ENCODE data around the gene ADD3.
"Not testable (repeated sequence)": the region's sequence is repeated elsewhere in the genome, so short reads cannot be mapped to it uniquely, and the experiment has no call there.

The ADD3 gene

DNA sequence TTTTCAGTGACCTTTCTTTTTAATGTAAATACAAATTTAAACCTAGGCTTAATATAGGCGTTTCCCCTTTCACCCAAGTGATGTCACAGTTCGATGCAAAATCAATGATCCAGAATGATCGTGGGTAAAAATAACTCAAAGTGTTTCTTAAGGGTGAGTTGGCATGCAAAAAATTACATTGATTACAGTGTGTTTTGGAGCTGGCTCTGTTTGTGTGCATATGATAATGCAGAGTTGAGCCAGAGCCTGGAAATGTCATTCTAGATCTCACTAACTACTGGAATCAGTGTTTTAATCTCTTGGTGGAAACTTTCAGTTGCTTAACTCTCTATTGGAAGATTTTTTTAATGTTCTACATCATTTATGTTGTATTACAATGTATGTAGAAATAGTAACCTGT is 127.1 kb downstream of the ADD3 start:
- DNase-seq (ENCODE audit: insufficient read length, low spot score), result no peak
- FAIRE-seq, result peak; percentile 48
- TF ChIP-seq TAF1 (IDR thresholded peaks at IDR 0.05; ENCODE audit: low read depth, low read length) (no peak), POLR2AphosphoS5 (IDR thresholded peaks at IDR 0.05; ENCODE audit: low read depth, low read length) (no peak), POU2F2 (IDR thresholded peaks at IDR 0.05; ENCODE audit: low read depth, low read length) (no peak), POLR2A (IDR thresholded peaks at IDR 0.05; ENCODE audit: low read depth, low read length) (no peak), SPI1 (IDR thresholded peaks at IDR 0.05; ENCODE audit: low read depth, low read length) (no peak), PAX5 (IDR thresholded peaks at IDR 0.05; ENCODE audit: insufficient read depth, low read length, severe bottlenecking) (no peak)

DNA sequence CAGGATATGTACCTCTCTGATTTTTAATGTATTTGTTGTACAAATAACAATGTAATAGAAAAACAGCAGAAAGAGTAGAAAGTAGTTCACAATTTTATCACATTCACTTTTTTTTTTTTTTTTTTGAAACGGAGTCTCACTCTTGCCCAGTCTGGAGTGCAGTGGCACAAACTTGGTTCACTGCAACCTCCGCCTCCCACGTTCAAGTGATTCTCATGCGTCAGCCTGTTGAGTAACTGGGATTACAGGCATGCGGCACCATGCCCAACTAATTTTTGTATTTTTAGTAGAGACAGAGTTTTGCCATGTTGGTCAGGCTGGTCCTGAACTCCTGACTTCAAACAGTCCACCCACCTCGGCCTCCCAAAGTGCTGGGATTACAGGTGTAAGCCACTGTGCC is 128.1 kb downstream of the ADD3 start:
- not testable (repeated sequence) for DNase-seq (ENCODE audit: insufficient read length, low spot score); FAIRE-seq

DNA sequence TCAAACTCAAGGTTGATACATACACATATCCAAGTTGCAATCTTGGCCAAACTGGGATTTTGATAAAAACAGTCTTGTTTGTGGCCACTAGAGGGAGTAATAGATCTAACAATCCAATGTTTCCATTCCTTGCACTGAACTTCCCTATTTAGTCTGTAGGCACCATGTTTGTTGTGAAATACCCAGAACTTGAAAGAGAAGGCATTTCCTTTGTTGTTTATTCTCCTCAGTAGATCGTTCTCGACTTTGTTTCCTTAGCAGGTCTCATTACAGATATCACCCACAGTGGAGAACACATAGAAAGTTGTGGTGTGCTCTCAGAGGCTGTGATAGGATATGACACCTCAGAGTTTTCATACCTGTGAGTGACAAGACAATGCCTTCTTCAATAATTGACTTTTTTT is 129.4 kb downstream of the ADD3 start:
- DNase-seq (ENCODE audit: insufficient read length, low spot score), result no peak
- peak; percentile 98 for FAIRE-seq
- no peak for TF ChIP-seq POLR2A (IDR thresholded peaks at IDR 0.05; ENCODE audit: low read depth, low read length)
- TF ChIP-seq PAX5 (IDR thresholded peaks at IDR 0.05; ENCODE audit: insufficient read depth, low read length, severe bottlenecking), result no peak
- TF ChIP-seq POU2F2 (IDR thresholded peaks at IDR 0.05; ENCODE audit: low read depth, low read length), result no peak
- no peak for TF ChIP-seq TAF1 (IDR thresholded peaks at IDR 0.05; ENCODE audit: low read depth, low read length)
- TF ChIP-seq SPI1 (IDR thresholded peaks at IDR 0.05; ENCODE audit: low read depth, low read length), result peak; percentile 48; the same call in 1 of the 2 replicates
- no peak for TF ChIP-seq POLR2AphosphoS5 (IDR thresholded peaks at IDR 0.05; ENCODE audit: low read depth, low read length)

DNA sequence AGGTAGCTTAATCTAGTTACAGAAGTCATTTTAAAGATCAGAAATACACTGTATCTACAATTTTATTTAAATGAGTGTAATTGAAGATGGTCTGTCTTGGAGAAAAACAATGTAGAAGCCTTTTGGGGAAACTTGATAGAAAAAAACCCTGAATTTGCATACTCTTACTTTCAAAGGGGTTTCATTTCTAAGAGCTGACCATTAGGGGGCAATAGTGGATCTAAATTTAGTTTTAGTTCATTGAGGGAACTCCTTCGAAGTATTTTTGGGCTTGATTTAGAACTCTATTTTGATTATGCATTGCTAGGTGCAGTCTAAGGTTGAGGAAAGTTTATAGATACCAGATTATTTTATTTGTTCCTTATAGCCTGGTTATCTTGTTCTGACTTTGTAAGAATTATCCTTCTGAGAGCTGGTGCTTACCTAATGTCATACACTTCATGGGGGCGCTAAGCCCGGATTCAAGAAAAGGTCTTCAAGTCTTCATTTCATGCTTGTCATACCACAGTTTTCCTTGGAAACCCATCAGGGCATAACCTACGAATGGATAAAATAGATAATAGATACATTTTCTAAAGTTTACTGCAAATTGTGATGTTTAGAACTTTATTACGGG is 130.5 kb downstream of the ADD3 start:
- DNase-seq (ENCODE audit: insufficient read length, low spot score) (no peak), FAIRE-seq (peak; percentile 64)
- TF ChIP-seq TAF1 (IDR thresholded peaks at IDR 0.05; ENCODE audit: low read depth, low read length) (no peak), POU2F2 (IDR thresholded peaks at IDR 0.05; ENCODE audit: low read depth, low read length) (no peak), POLR2AphosphoS5 (IDR thresholded peaks at IDR 0.05; ENCODE audit: low read depth, low read length) (no peak), PAX5 (IDR thresholded peaks at IDR 0.05; ENCODE audit: insufficient read depth, low read length, severe bottlenecking) (no peak), SPI1 (IDR thresholded peaks at IDR 0.05; ENCODE audit: low read depth, low read length) (no peak), POLR2A (IDR thresholded peaks at IDR 0.05; ENCODE audit: low read depth, low read length) (no peak)

DNA sequence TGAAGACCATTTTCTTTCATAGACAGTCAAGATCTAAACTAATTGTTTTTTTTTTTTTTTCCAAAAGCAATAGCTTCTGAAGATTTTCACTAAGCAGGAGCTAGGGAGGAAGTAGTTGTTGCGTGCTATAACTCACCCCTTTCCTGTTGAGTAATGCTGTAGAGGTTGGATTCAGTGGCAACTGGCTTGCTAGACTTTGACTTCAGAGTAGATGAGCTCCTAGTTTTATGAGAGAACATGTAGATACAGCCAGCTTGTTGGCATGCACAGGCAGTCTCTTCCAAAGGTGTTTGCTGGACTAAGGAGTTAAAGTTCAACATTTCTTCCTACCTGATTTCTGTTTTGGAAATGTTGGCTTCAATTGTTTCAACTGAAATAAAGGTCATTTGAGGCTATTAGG is 133.4 kb downstream of the ADD3 start:
- peak; percentile 62 for FAIRE-seq
- TF ChIP-seq POLR2A (IDR thresholded peaks at IDR 0.05; ENCODE audit: low read depth, low read length) (no peak), TAF1 (IDR thresholded peaks at IDR 0.05; ENCODE audit: low read depth, low read length) (no peak), POU2F2 (IDR thresholded peaks at IDR 0.05; ENCODE audit: low read depth, low read length) (no peak), POLR2AphosphoS5 (IDR thresholded peaks at IDR 0.05; ENCODE audit: low read depth, low read length) (no peak), SPI1 (IDR thresholded peaks at IDR 0.05; ENCODE audit: low read depth, low read length) (no peak), PAX5 (IDR thresholded peaks at IDR 0.05; ENCODE audit: insufficient read depth, low read length, severe bottlenecking) (no peak)
- DNase-seq (ENCODE audit: insufficient read length, low spot score), result no peak

DNA sequence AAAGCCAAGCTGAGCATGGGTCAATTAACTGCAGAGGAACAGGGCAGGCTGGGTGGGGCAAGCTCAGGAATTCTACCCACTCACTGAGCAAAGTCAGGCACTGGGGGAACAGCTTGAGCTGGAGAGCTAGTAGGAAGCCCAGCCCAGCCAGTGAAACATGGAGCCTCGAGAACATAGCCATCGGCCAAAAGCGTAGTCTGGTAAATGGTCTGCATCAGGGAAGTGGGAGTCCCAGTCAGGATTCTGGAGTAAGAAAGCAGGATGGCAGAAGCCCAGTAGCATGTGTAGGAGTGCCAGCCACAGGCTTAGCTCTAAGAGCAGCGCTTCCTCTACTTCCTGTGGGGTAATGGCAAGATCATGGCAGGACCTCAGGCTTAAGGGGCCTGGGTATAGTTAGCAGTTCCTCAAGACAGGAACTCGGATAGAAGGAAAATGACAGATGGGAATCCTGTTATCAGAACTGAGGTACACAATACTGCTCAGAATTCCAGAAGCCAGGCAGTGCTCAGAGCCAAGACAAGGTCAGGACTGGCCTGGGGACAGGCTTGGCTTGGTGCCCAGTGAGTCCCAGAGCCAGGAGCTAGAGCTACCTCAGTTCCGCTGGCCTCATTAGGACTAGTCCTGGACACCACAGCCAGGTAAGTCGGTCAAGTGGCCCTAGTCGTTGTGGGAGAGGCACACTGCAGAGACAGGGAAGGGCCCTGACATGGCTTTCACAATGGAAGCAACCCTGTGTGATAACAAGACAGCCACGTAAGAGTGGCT is 134.3 kb downstream of the ADD3 start:
- DNase-seq (ENCODE audit: insufficient read length, low spot score) (no peak), FAIRE-seq (no peak)
- TF ChIP-seq POU2F2 (IDR thresholded peaks at IDR 0.05; ENCODE audit: low read depth, low read length) (no peak), POLR2AphosphoS5 (IDR thresholded peaks at IDR 0.05; ENCODE audit: low read depth, low read length) (no peak), POLR2A (IDR thresholded peaks at IDR 0.05; ENCODE audit: low read depth, low read length) (no peak), TAF1 (IDR thresholded peaks at IDR 0.05; ENCODE audit: low read depth, low read length) (no peak), PAX5 (IDR thresholded peaks at IDR 0.05; ENCODE audit: insufficient read depth, low read length, severe bottlenecking) (no peak), SPI1 (IDR thresholded peaks at IDR 0.05; ENCODE audit: low read depth, low read length) (no peak)

DNA sequence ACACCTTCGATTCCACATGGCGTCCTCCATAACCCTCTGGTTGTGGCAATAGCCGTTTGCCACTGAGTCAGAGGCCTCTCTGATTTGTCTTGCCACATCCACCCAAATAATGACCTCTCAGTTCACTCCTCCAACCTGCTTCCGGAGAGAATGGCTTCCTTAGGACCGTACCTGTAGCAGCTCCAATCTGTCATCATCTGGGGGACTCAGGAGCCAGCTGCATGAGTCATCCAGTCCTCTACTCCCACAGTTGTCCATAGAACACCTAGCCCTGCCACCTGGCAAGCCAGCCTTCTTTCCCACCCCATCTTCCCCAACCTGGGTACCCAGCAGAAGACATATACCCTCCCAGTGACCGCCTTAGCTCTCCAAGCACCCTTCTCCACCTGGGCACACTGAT is 135.2 kb downstream of the ADD3 start:
- no peak for DNase-seq (ENCODE audit: insufficient read length, low spot score)
- TF ChIP-seq PAX5 (IDR thresholded peaks at IDR 0.05; ENCODE audit: insufficient read depth, low read length, severe bottlenecking) (no peak), POU2F2 (IDR thresholded peaks at IDR 0.05; ENCODE audit: low read depth, low read length) (no peak), POLR2A (IDR thresholded peaks at IDR 0.05; ENCODE audit: low read depth, low read length) (no peak), POLR2AphosphoS5 (IDR thresholded peaks at IDR 0.05; ENCODE audit: low read depth, low read length) (no peak), TAF1 (IDR thresholded peaks at IDR 0.05; ENCODE audit: low read depth, low read length) (no peak), SPI1 (IDR thresholded peaks at IDR 0.05; ENCODE audit: low read depth, low read length) (no peak)
- FAIRE-seq, result no peak

DNA sequence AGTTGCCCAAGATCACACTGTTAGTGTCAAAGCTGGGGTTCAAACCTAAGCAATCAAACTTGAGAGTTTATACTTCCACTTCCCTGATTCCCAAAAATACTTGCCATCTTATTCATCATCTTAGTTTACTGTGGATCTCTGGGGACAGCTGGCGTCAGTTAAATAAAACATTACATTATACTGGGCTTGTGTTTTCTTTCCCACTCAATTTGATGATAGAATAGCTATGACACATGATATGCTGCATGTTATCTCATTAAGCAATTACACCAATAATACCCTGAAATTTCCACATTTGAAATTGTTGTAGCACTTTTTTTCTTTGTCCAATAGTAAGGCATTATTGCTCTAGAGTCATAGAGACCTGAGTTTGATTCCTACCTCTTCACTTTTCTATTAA is 136.7 kb downstream of the ADD3 start:
- FAIRE-seq (no peak), DNase-seq (ENCODE audit: insufficient read length, low spot score) (no peak)
- TF ChIP-seq POLR2AphosphoS5 (IDR thresholded peaks at IDR 0.05; ENCODE audit: low read depth, low read length) (no peak), SPI1 (IDR thresholded peaks at IDR 0.05; ENCODE audit: low read depth, low read length) (no peak), POU2F2 (IDR thresholded peaks at IDR 0.05; ENCODE audit: low read depth, low read length) (no peak), TAF1 (IDR thresholded peaks at IDR 0.05; ENCODE audit: low read depth, low read length) (no peak), POLR2A (IDR thresholded peaks at IDR 0.05; ENCODE audit: low read depth, low read length) (no peak)

DNA sequence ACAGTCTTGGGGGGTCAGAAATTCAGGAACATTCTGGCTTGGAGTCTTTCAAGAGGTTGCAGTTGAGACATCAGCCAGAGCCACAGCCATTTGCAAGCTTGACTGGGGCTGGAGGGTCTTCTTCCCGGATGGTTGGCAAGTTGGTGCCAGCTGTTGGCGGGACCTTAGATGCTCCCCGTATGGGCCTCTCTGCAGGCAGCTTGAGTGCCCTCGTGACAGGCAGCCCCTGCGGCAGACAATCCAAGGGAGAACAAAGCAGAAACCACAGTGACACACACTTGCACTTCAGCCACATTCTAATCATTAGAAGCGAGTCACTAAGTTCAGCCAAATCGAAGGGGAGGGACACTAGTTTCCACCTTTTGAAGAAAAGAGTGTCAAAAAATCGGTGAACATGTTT is 140.2 kb downstream of the ADD3 start:
- DNase-seq (ENCODE audit: insufficient read length, low spot score) (no peak), FAIRE-seq (no peak)
- TF ChIP-seq POLR2A (IDR thresholded peaks at IDR 0.05; ENCODE audit: low read depth, low read length), result no peak

DNA sequence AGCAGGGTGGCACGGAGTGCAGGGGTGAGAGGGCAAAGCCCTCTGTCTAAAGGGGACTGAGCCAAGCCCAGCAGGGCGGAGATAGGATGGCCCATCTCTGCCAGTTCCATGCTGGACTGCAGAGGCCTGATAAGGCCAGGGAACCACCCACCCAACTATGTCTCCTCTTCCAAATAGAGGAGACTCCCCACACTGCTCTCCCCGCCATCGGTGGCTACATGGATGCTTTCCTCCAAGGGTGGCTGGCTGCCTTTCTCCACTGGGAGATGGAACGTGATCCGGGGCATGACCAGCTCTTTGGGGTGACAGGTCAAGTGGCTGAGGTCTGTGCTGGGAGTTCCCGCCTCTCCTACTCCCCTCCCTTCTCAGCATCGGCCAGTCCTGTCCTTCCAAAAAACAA is 141.5 kb downstream of the ADD3 start:
- no peak for FAIRE-seq
- TF ChIP-seq POLR2AphosphoS5 (IDR thresholded peaks at IDR 0.05; ENCODE audit: low read depth, low read length) (no peak), PAX5 (IDR thresholded peaks at IDR 0.05; ENCODE audit: insufficient read depth, low read length, severe bottlenecking) (no peak), SPI1 (IDR thresholded peaks at IDR 0.05; ENCODE audit: low read depth, low read length) (no peak), POU2F2 (IDR thresholded peaks at IDR 0.05; ENCODE audit: low read depth, low read length) (no peak), TAF1 (IDR thresholded peaks at IDR 0.05; ENCODE audit: low read depth, low read length) (no peak), POLR2A (IDR thresholded peaks at IDR 0.05; ENCODE audit: low read depth, low read length) (no peak)
- no peak for DNase-seq (ENCODE audit: insufficient read length, low spot score)
